Kasumi-1 (cell line): ENCODE results near the gene MYO19.
"Not testable (repeated sequence)": the region's sequence is repeated elsewhere in the genome, so short reads cannot be mapped to it uniquely, and the experiment has no call there.

Experiments
- DNase-seq, 2 experiments: peaks; one replicate each; lab custom pipeline; 2025; lab: John Stamatoyannopoulos, UW

Gene MYO19

DNA sequence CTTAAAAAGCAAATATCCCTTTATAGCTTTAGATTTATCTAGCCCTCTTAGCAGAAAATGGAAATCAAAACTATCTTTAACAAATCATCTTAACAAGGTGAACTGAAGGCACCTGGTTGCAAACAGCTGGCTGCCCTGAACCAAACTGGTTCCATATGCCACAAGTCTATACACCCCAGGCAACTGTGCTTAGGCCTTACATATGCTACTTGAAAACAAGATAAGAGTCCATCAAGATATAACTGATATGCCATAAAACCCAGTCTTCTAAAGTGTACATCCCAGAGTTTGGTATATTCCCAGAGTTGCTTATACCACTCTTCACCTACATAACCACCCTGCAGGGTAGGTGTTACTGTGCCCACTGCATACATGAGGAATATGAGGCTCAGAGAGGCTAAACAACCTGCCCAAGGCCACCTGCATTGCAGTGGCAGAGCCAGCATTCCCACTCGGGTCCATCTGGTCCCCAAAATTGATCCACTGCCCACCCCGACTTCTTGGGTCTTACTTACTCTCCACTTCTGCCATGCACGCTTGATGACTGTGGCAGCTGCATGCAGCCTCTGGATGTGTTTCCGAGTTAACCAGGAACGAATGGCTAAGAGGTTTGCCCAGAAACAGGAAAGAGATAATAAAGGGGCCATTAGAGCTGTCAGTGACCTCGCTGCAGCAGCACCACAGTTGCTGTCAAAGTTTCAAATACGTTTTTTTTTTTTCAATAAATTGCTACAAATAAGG lies 35.9 kb downstream of the MYO19 start:
- no peak for DNase-seq

DNA sequence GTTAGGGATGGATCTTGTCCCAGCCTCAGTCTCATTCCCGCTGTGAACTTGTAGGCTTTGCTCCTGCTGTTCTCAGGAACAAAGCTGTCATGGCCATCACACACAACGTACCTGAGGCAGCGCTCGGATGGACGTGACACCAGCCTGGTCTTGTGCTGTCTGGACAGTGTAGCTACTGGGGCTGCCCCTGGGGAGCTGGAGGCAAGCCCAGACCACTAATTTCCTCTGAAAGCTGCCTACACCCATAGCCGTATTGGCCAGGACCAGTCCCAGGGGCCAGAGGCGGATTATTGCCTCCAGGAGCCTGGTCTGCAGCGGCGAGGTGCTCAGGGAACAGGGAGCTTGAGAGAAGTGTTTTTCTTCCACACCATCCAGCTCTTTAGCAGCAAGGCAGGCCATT lies 36.5 kb downstream of the MYO19 start:
- no peak for DNase-seq

DNA sequence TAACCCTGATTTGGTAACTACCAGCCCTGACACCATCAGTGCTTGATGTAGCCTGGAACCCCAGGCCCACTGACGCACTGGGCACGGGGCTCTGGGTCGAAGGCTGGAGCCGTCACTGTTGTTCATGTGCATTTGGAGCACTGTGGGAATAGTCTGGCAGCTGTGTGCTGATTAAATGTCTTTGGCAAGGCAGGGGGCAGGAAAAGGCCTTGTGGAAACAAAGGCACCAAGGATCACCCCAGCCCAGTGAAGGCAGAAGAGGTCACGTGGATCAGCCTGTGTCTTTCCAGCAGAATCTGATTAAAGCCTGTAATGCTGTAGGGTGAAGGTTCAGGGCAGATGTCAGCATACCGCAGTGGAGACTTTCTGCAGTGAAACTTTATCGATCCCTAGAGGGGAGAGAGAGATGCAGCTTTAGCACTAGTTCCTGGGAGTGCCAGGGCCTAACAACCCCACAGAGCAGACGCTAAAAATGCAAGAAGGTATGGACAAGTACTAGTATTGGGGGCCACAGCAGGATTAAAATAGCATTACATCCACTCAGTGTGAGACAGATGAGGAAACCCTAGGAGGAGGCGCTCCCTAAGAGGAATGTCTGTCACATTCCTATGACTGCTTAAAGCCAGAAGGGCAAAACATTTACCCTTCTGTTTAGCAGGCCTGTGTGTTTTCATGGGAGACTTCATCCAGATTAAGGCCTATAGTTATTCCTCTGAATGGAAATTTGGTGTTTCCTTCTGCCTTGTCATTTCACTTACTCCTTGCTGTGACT lies 38.5 kb downstream of the MYO19 start:
- DNase-seq: no peak

DNA sequence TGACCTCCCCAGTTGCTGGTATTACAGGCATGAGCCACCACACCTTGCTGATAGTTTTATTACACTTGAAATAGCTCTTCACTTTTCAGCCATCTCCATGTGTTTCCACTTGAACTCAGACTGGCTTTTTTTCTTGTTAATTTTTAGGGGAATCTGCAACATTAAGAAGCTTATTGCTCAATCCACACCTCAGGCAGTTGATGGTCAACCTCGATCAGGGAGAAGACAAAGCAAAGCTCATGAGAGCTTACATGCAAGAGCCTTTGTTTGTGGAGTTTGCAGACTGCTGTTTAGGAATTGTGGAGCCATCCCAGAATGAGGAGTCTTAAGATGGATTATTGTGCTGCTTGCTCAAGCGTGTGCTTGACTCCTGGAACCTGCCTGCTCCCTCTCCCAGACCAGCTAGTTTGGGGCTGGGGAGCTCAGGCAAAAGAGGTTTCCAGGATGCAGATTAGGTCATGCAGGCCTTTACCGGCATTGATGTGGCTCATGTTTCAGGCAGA lies 39.5 kb downstream of the MYO19 start:
- DNase-seq: no peak

DNA sequence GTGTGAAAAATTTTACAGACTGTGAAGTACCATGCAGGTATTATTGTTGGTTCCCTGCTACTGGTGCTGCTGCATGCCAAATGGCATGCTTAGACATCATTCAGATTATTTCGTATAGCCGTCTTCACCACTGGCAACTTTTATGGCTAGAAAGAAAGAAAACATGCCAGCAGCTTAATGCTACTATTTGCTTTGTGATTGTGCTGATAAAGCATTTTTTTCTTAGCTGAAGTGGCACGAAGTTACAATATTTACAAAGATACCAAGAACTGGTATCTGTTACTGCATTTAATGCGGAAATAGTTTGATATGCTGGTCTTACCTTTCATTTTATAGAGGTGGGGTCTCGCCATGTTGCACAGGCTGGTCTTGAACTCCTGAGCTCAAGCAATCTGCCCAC lies 40.0 kb downstream of the MYO19 start:
- DNase-seq: no peak

DNA sequence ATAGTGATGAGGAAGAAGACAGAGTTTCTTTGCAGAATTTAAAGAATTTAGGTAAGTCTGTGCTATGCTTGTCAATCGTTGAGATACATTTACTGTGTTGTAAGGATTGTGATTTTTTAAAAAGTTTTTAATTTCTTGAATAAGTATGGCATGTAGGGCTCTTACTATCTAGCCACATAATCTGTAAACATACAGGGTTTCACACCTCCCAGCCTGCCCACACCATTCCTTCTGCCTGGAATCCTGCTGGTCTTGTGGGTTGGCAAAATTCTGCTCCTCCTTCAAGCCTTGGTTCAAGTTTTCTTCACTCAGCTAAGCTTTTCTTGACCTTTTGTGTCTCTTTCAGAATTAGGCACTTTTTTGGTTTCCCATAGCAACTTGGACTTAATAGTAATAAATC lies 40.7 kb downstream of the MYO19 start:
- DNase-seq: no peak

DNA sequence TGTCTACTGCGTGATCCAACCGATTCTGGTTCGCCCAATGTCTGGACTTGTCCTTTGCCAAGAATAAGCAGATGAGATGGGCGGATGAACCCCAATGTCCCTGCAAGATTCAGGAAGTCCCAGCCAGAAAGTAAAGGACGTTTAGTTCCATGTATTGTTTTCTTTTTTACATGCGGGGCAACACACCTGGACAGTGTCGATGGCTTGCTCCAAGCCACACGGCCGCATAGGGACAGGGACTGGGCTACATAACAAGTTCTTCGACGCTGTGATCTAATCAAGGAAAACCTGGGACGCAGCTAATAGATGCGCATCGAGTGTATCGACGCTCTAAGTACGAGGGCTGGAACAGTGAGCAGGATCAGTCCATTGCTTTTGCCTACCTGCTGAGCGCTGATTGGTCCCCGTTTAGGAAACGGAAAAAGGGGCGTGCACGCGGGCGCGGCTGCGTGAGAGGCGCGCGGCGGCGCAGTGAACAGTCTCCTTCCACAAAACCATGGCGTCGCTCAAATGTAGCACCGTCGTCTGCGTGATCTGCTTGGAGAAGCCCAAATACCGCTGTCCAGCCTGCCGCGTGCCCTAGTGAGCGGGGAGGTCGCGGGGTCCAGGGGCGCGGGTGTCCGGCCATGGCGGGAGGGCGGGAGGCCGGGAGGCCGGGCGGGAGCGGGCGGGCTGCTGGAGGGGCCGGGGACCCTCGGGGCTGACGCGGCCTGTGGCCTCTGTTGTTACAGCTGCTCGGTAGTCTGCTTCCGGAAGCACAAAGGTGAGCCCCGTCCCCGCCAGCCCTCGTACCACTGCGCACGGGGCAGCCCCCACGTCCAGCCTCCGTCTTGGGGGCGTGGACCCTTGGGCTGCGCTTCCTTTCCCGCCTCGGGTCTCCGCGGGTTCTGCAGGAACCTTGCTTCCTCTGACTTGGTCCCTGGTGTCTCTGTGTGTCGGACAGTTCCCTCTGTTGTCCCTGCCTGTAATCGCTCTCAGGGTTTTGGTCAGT lies 48.2 kb downstream of the MYO19 start, which contains the start of gene ZNHIT3:
Gene ZNHIT3 (plus strand): TSS at position 478 of the 991 bp plus-strand sequence. CDS start 19 bp downstream, at position 497.
- peak; percentile 98 to 99 for DNase-seq

DNA sequence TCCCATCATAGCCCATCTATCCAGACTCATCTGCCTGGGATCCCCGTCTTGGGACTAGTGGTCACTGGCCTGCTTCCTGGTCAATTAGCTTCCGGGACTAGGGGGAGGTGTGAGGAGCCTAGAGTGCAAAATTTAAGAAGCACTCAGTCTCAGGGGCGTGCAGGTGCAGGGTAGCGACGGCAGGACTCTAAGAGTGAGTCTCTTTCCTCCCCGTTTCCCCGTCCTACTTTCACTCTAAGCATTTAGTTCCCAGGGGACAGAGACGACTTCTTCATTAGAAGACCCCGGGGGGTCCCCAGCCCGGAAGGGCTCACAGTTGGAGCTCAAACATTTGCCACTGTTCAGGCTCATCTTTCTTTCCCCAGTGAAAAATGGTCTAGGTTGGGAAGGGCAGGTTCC lies 48.9 kb downstream of the MYO19 start:
- DNase-seq: no peak

DNA sequence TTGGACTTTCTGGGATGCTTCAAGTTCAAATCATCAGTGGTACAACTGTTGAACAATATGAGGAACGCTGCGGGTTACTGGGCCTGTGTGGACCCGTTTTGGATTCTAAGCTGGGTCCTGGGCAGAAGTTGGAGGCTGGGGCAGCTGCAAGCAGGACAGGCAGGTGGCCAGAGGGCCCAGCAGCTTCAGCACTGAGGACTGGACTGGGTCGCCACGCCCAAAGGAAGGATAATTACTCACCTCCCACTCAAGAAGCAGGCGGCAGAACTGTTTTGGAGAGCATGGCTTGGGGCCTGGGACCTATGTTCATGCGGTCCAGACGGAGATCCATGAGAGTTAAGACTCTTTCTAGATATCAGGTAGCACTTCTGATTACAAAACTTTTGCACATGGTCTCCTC lies 49.6 kb downstream of the MYO19 start:
- no peak for DNase-seq

DNA sequence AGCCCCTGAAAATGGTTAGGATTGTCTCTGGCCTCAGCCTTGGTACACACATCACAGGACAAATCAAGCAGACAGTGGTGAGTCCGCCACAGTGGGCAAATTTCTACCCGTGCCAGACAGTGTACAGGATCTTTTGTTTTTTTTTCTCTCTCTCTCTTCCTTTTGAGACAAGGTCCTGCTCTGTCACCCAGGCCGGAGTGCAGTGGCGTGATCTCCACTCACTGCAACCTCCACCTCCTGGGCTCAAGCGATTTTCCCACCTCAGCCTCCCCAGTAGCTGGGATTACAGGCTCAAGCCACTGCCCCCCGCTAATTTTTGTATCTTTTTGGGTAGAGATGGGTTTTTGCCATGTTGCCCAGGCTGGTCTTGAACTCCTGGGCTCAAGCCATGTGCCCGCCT lies 50.6 kb downstream of the MYO19 start:
- DNase-seq: not testable (repeated sequence)

DNA sequence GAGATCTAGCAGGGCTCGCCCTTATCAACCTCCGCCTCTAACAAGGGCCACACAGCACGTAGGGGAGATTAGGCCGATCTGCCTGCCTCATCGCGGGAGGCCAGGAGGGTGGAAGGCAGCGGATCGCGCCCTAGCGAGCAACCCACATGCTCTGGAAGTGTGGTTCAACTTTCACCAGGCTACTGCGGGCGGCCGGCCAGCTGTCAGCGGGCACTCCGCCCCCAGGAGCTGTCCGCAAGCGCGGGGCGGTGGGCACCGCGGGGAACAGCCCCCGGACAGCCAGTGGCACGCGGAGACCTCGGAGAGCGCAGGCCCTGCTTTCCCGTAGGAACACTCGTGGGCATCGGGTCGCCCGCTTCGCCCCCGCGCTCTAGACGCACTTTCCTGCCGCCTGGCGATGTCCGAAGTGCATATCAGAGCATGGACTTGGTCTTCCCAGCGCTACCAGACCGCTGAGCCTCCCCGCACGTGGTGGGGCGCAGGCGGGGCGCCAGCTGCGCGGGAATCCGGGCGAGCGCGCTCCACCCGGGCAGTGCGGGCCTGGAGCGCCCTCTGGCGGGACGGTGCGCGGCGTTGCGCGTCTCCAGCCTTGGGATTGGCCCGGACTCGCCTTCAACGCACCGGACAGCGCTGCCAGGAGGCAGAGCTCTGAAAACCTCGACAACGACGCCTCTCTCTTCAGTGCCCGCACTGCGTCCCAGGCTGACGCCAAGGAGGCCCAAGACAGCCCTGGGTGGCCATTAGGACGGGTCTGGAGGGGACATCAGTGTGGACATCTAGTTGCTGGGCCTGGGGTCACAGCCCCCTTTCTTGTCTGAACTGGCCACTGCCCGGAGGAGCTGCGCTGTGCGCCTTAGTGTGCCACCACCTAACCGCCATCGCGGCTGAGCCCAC lies 51.8 kb downstream of the MYO19 start:
- peak; percentile 58 to 60 for DNase-seq

DNA sequence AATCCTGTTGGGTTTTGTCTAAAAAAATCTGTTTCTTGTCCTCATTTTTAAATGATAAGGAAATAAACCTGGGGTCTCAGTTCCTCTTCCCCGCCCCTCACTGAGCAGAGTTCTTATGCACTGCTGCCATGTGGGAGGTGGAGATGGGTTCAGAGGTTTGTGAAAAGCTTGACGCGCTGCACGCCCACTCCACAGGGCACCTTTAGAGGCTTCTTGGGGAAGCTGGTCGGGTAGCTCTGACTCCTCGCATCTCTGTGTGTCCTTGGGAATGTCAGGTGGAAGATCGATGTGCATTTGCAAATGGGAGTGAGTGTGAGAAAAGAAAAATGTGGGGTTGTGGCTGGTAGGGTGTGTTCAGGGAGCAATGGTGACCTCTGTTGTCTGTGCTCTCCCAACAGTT lies 52.8 kb downstream of the MYO19 start:
- DNase-seq: no peak

DNA sequence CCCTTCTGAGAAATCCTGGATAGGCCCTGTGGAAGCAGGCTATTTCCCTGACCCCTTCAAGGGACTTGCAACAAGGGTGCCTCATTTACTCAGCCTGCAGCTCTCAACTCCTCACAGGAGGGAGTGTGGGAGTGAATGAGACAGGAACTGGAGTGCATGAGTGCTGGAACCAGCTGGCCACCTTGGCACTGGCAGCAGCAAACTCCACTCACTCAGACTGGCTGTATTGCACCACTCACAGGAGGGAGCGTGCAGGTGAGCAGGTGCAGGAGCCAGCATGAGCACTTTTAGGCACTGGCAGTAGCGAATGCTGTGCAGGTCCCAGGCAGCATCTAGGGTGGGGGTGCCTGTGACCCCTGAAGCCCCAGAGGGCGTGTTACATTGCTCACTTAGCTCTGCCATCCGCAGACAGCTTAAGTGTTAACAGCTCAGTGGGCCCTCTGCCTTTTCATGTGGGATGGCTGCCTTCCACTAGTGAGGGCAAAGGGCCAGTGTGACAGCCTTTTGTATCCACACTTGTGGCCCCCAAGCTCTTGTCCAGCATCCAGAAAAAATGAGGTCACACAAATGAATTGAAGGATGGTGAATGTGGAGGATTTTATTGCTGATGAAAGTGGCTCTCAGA lies 59.2 kb downstream of the MYO19 start:
- DNase-seq: no peak

DNA sequence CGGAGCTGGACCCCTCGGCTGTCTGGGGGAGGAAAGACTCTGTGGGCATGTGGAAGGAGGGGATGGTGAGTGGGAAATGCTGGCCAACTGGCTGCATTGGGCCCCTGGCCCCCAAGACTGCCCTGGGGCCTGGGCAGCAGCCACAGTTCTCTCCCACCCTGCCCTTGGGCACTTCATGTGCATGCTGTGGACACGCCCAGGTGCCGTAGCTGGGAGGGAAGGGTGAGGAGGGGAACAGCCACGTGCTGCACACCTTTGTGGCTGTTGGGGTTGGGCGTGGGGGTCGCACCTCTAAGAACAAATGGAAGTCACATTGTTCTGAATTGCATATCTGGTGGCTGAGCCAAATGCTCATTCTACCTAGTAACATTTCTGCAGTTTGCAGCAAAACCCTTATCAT lies 60.1 kb downstream of the MYO19 start:
- no peak for DNase-seq

DNA sequence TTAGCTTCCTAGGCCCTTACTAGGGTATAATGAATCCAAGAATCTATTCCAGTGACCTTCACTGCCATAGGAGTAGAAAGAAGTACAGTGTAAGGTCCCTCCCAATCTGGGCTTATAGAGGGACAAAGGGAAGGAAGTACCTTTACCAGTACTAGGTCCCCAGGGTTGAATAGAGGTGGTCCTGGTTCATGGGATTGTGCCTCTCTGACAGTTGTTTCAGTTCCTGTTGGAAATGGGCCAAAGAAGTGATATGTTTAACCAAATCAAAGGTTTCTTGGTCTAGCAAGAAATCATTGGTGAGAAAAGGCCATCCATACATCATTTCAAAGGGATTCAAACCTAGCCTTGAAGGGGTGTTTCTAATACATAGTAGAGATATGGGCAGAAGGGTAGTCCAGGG lies 64.2 kb downstream of the MYO19 start:
- no peak for DNase-seq

DNA sequence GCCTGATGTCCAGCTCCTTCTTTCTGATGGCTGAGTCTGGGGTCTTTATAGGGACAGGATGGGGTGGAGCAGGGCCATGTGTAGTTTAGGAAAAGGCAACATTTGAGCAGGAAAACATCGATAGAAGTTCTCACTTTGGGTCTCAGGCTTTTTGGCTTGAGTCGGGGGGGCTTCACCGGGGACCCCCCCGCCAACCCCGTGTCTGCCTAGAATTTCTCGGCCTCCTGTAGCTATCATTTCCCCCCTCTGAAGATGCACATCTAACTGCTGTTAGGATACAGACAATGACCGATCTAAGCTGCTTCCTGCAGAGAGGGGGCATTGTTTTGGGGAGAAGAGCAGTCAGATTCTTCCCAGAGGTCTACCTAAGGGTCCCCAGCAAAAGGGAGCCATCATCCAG lies 64.9 kb downstream of the MYO19 start:
- DNase-seq: no peak

DNA sequence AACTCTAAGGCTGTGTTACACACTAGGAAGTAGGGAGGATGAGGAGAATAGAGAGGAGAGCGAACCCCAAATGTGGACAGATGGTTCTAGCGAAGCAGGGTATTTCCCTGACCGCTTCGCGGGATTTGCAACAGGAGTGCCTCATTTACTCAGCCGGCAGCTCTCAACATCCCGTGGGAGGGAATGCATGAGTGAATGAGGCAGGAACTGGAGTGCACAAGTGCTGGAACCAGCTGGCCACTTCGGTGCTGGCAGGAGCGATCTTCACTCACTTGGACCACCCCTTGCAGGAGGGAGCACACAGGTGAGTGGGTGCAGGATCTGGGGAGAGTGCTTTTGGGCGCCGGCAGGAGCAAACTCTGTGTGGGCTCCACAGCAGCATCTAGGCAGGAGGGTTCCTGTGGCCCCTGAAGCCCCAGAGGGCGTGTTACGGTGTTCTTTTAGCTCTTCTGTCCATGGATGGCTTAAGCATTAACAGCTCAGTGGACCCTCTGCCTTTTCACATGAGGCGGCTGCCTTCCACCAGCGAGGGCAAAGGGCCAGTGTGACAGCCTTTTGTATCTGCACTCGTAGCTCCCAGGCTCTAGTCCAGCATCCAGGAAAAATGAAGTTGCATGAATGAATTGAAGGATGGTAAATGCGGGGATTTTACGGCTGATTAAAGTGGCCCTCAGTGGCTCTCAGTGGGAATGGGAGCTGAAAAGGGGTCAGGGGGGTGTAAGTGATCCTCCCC lies 65.6 kb downstream of the MYO19 start:
- no peak for DNase-seq

DNA sequence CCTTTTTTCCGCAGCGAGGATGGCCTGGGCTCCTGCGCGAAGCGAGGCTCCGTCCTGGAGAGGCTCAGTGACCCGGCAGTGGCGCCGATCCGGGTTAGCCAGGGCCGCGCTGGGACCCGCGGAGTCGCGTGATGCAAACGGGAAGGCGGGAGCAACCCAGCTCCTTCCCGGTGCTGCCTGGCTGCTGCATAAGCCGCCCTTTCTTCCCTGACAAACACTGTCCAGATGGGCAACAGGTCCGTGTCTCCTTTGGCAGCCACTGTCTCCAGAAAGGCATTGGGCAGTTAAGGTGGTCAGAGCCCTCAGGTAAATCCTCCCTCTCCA lies 69.9 kb downstream of the MYO19 start:
- DNase-seq: no peak

DNA sequence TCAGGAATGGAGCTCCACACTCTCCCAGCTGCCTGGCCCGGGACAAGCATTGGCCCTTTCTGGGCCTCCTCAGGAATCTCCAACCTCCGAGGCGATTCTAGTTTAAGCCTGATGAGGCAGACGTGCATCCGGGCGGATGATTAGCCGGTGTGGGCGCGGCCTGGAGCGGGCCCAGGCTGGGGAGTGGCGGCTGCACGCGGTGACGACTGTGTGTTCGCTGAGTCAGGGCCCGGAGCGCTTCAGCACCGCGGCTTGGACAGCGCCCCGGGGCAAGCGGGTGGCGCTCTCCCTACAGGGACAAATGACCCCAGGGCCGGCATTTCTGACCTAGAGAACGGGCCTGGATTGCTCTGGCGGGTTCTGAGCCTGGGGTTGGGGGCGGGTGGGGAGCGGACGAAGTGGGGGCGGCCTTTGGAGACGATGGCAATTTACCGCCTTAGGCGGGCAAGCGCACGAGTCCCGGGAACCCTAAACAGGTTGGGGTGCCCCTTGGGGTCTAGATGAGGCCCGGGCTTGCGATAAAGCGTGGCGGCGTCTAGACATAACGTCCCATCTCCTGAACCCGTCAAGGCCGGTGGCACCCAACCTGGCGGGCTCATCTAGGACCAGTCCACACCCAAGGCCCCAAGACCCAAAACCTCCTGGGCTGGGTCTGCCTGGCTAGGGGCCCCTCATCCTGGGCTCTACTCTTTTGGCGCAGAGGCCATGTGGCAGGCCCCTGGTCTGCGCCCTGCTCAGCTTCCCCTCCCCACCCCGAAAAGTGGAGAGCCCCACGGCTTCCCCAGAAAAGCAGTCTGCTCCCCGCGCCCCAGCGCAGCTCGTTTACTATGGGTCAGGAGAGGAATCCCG lies 70.5 kb downstream of the MYO19 start:
- DNase-seq: no peak
